ENCODE data around the gene ACBD4. TPM values are rescaled to one million over a fixed set of nuclear protein-coding genes. Genes with fewer than 3 reads are reported as not detected.
A peak's percentile ranks its signal among the peaks of the same experiment; 100 is the strongest.

ACBD4 gene
- total and polyA plus RNA-seq, 2 of the 13 experiments (the other 11 are each of a cell fraction or from before 2014, with no cell fraction given), result 16.1 to 26.9 TPM

DNA sequence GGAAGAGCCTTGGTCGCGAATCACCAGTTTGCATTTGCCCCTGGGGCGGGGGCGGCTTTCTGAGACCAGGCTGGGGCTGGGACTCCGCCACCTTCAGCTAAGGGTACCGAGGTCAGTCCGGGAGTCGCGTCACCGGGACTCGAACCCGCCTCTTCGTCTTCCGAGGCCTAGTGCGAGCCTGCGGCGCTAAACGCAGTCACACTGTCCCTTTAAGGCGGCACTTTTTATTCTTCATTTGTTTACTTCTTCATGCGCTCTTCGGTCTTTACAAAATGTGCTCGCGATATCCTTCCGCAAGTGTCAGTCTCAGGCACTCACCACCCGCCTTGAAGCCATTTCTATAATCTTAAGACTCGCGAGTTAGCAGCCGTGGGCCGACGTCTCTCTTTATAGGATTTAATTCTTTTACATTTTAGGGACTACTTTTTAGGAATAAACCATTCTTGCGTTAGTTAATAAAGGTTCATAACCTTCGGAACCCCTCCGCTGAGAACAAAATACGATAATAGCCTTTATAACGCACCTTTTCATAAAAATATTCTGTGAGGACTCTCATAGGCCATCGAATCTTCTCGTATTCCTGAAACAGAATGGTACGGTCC lies 12.2 kb downstream of the ACBD4 start (continued):
- TF ChIP-seq, protein P1, sequence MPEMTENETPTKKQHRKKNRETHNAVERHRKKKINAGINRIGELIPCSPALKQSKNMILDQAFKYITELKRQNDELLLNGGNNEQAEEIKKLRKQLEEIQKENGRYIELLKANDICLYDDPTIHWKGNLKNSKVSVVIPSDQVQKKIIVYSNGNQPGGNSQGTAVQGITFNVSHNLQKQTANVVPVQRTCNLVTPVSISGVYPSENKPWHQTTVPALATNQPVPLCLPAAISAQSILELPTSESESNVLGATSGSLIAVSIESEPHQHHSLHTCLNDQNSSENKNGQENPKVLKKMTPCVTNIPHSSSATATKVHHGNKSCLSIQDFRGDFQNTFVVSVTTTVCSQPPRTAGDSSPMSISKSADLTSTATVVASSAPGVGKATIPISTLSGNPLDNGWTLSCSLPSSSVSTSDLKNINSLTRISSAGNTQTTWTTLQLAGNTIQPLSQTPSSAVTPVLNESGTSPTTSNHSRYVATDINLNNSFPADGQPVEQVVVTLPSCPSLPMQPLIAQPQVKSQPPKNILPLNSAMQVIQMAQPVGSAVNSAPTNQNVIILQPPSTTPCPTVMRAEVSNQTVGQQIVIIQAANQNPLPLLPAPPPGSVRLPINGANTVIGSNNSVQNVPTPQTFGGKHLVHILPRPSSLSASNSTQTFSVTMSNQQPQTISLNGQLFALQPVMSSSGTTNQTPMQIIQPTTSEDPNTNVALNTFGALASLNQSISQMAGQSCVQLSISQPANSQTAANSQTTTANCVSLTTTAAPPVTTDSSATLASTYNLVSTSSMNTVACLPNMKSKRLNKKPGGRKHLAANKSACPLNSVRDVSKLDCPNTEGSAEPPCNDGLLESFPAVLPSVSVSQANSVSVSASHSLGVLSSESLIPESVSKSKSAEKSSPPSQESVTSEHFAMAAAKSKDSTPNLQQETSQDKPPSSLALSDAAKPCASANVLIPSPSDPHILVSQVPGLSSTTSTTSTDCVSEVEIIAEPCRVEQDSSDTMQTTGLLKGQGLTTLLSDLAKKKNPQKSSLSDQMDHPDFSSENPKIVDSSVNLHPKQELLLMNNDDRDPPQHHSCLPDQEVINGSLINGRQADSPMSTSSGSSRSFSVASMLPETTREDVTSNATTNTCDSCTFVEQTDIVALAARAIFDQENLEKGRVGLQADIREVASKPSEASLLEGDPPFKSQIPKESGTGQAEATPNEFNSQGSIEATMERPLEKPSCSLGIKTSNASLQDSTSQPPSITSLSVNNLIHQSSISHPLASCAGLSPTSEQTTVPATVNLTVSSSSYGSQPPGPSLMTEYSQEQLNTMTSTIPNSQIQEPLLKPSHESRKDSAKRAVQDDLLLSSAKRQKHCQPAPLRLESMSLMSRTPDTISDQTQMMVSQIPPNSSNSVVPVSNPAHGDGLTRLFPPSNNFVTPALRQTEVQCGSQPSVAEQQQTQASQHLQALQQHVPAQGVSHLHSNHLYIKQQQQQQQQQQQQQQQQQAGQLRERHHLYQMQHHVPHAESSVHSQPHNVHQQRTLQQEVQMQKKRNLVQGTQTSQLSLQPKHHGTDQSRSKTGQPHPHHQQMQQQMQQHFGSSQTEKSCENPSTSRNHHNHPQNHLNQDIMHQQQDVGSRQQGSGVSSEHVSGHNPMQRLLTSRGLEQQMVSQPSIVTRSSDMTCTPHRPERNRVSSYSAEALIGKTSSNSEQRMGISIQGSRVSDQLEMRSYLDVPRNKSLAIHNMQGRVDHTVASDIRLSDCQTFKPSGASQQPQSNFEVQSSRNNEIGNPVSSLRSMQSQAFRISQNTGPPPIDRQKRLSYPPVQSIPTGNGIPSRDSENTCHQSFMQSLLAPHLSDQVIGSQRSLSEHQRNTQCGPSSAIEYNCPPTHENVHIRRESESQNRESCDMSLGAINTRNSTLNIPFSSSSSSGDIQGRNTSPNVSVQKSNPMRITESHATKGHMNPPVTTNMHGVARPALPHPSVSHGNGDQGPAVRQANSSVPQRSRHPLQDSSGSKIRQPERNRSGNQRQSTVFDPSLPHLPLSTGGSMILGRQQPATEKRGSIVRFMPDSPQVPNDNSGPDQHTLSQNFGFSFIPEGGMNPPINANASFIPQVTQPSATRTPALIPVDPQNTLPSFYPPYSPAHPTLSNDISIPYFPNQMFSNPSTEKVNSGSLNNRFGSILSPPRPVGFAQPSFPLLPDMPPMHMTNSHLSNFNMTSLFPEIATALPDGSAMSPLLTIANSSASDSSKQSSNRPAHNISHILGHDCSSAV (CRISPR knock-in tag; IDR thresholded peaks at IDR 0.05; ENCODE audit: borderline replicate concordance), result 0 out of 2 replicates have a peak, but pooled peaks have one; percentile 78
- TF ChIP-seq NR2F1 (CRISPR knock-in tag; IDR thresholded peaks at IDR 0.05), result peak; percentile 6 to 79; a peak in 2 of 4 replicates
- no peak for TF ChIP-seq TCF12 (IDR thresholded peaks at IDR 0.05)
- no peak for TF ChIP-seq TCF12 (CRISPR knock-in tag; IDR thresholded peaks at IDR 0.05)
- no peak for TF ChIP-seq ZNF292 (CRISPR knock-in tag; IDR thresholded peaks at IDR 0.05; ENCODE audit: borderline replicate concordance, low read depth)
- TF ChIP-seq GTF3A (CRISPR knock-in tag; conservative IDR thresholded peaks at IDR 0.05), result 0 out of 2 replicates have a peak, but pooled peaks have one; percentile 49
- no peak for TF ChIP-seq HNRNPLL (IDR thresholded peaks at IDR 0.05; ENCODE audit: low read depth, low read length, poor library complexity, severe bottlenecking)
- no peak; the same call in 1 of the 2 replicates for TF ChIP-seq ZFP41 (CRISPR knock-in tag; IDR thresholded peaks at IDR 0.05; ENCODE audit: borderline replicate concordance)
- TF ChIP-seq, protein P2, sequence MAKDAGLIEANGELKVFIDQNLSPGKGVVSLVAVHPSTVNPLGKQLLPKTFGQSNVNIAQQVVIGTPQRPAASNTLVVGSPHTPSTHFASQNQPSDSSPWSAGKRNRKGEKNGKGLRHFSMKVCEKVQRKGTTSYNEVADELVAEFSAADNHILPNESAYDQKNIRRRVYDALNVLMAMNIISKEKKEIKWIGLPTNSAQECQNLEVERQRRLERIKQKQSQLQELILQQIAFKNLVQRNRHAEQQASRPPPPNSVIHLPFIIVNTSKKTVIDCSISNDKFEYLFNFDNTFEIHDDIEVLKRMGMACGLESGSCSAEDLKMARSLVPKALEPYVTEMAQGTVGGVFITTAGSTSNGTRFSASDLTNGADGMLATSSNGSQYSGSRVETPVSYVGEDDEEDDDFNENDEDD (CRISPR knock-in tag; IDR thresholded peaks at IDR 0.05; ENCODE audit: borderline replicate concordance), result peak; percentile 20; the same call in 1 of the 2 replicates
- TF ChIP-seq ZNF737 (CRISPR knock-in tag; IDR thresholded peaks at IDR 0.05; ENCODE audit: borderline replicate concordance), result no peak
- no peak for TF ChIP-seq JUN (CRISPR knock-in tag; IDR thresholded peaks at IDR 0.05)
- TF ChIP-seq ZNF546 (CRISPR knock-in tag; conservative IDR thresholded peaks at IDR 0.05), result no peak
- TF ChIP-seq, protein P3, sequence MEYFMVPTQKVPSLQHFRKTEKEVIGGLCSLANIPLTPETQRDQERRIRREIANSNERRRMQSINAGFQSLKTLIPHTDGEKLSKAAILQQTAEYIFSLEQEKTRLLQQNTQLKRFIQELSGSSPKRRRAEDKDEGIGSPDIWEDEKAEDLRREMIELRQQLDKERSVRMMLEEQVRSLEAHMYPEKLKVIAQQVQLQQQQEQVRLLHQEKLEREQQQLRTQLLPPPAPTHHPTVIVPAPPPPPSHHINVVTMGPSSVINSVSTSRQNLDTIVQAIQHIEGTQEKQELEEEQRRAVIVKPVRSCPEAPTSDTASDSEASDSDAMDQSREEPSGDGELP (IDR thresholded peaks at IDR 0.05; ENCODE audit: borderline replicate concordance, low read depth), result 0 out of 2 replicates have a peak, but pooled peaks have one; percentile 12
- TF ChIP-seq, protein P4, sequence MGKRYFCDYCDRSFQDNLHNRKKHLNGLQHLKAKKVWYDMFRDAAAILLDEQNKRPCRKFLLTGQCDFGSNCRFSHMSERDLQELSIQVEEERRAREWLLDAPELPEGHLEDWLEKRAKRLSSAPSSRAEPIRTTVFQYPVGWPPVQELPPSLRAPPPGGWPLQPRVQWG (CRISPR knock-in tag; IDR thresholded peaks at IDR 0.05; ENCODE audit: borderline replicate concordance, low read depth), result no peak
- no peak for TF ChIP-seq ZNF7 (CRISPR knock-in tag; IDR thresholded peaks at IDR 0.05)
- peak; percentile 80; the same call in 1 of the 2 replicates for TF ChIP-seq HDAC6 (IDR thresholded peaks at IDR 0.05; ENCODE audit: low read depth, low read length)
- no peak for TF ChIP-seq RCOR2 (CRISPR knock-in tag; IDR thresholded peaks at IDR 0.05)
